ENCODE measurements around the gene TMC2.

TMC2 gene

DNA sequence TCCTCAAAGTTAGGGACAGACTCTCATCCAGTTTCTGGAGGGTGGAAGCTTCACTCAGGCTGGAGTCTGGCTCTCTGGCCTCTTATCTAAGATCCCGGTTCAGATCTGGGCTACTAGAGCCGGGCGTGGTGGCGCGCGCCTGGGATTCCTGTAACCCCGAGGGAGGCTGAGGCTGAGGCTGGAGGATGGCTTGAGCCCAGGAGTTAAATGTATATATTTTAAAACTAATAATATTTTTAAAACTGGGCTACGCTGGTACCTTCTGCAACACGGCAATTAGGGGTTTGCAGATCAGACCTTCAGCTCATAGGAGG, 26.9 kb upstream of the TMC2 start:
- TF ChIP-seq, protein P1, sequence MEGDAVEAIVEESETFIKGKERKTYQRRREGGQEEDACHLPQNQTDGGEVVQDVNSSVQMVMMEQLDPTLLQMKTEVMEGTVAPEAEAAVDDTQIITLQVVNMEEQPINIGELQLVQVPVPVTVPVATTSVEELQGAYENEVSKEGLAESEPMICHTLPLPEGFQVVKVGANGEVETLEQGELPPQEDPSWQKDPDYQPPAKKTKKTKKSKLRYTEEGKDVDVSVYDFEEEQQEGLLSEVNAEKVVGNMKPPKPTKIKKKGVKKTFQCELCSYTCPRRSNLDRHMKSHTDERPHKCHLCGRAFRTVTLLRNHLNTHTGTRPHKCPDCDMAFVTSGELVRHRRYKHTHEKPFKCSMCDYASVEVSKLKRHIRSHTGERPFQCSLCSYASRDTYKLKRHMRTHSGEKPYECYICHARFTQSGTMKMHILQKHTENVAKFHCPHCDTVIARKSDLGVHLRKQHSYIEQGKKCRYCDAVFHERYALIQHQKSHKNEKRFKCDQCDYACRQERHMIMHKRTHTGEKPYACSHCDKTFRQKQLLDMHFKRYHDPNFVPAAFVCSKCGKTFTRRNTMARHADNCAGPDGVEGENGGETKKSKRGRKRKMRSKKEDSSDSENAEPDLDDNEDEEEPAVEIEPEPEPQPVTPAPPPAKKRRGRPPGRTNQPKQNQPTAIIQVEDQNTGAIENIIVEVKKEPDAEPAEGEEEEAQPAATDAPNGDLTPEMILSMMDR (IDR thresholded peaks at IDR 0.05; ENCODE audit: control insufficient read depth, insufficient read depth, low read depth, low read length, missing control alignments) = no peak
- H3K4me3 ChIP-seq (ENCODE audit: control insufficient read depth, low read depth, low read length) = peak overlapping the region; percentile 91

DNA sequence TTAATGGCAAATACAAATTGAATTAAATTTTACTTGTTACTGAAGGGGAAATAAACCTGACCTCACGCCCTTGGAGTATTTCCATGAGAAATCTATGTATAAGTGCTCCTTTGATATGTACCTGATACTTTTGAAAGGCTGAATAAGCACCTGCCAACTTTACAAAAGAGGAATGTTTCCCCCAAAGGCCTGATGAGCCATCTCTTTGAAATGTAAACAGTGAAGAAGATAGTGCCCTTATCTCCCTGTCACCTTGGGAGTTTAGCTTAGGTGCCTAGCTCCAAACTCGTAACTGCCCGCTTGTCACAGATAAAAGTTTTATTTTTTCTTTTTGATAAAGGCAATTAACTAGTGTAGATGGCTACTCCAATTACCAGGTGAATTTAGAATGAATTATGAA, 26.6 kb upstream of the TMC2 start:
- TF ChIP-seq, protein P1 (IDR thresholded peaks at IDR 0.05; ENCODE audit: control insufficient read depth, insufficient read depth, low read depth, low read length, missing control alignments) = no peak

More for the DNA sequence above, 26.9 kb upstream of the TMC2 start:
- DNase-seq (ENCODE audit: low read depth) = no peak

DNA sequence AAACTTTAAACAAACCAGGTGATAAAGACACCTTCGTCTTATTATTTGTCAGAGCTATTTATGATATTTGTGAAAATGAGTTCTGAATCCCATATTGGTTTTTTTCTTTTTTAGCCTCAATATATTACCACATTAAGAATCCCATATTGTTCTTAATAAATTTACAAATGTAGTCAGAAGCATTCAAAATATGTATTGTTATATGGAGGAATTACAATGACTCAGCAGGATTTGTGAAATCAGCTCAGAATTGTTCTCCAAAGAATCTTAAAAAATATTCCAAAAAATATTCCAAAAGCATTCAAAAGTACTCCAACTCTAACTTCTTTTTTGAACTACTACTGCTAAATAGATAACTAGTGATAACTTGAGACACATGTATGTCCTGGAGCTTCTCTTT, 21.2 kb upstream of the TMC2 start:
- no peak overlapping the region for H3K4me3 ChIP-seq (ENCODE audit: control insufficient read depth, low read depth, low read length)
- DNase-seq (ENCODE audit: low read depth) = no peak
- TF ChIP-seq, protein P1 (IDR thresholded peaks at IDR 0.05; ENCODE audit: control insufficient read depth, insufficient read depth, low read depth, low read length, missing control alignments) = no peak

More for the DNA sequence above, 26.6 kb upstream of the TMC2 start:
- DNase-seq (ENCODE audit: low read depth) = no peak
- no peak overlapping the region for H3K4me3 ChIP-seq (ENCODE audit: control insufficient read depth, low read depth, low read length)

DNA sequence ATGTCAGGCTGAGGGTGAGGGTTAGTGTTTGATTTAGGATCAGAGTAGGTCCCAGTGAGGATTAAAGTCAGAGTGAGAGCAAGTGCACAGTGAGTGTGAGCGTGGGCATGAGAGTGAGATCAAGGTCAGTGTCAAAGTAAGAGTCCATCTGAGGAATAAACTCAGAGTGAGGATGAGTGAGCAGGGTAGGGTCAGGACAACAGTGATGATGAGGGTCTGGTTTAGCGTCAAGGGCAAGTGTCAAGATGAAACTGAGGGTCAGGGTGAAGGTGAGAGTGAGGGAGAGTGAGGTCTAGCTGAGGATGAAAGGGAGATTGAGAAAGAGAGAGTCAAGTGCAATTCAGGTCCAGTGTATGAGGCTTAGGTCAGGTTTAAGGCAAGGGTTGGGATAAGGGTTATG, 20.0 kb upstream of the TMC2 start:
- no peak overlapping the region for H3K4me3 ChIP-seq (ENCODE audit: control insufficient read depth, low read depth, low read length)
- no peak for DNase-seq (ENCODE audit: low read depth)
- TF ChIP-seq, protein P1 (IDR thresholded peaks at IDR 0.05; ENCODE audit: control insufficient read depth, insufficient read depth, low read depth, low read length, missing control alignments) = no peak

DNA sequence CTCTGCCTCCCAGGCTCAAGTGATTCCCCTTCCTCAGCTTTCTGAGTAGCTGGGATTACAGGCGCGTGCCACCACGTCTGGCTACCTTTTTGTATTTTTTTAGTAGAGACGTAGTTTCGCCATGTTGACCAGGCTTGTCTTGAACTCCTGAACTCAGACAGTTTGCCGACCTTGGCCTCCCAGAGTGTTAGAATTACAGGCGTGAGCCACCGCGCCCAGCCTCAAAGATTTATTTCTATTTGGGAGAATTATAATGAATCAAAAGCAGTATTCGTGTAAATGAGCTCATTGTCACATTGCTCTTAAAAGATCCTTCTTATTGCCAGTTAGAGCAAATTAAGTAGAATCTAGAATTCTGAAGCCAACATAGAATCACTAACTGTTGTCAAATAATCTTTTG, 18.3 kb upstream of the TMC2 start:
- DNase-seq (ENCODE audit: low read depth) = no peak
- no peak overlapping the region for H3K4me3 ChIP-seq (ENCODE audit: control insufficient read depth, low read depth, low read length)
- TF ChIP-seq, protein P1 (IDR thresholded peaks at IDR 0.05; ENCODE audit: control insufficient read depth, insufficient read depth, low read depth, low read length, missing control alignments) = no peak

DNA sequence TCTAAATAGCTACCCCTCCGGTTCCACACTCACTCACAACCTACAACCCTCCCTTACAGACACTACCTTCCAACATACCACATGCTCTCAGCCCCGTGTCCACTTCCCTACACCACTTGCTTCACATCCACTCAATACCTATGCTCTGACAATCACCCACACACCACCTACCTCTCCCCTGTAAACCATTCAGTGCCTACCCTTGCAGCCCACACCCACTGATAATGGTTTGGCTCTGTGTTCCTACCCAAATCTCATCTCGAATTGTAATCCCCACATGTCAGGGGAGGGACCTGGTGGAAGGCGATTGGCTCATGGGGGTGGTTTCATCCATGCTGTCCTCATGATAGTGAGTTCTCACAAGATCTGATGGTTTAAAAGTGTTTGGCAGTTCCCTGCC, 17.8 kb upstream of the TMC2 start:
- no peak overlapping the region for H3K4me3 ChIP-seq (ENCODE audit: control insufficient read depth, low read depth, low read length)
- TF ChIP-seq, protein P1 (IDR thresholded peaks at IDR 0.05; ENCODE audit: control insufficient read depth, insufficient read depth, low read depth, low read length, missing control alignments) = no peak
- DNase-seq (ENCODE audit: low read depth) = no peak

All from AG09309 (cell line).